ENCODE data around the gene HPN. TPM values are rescaled to one million over a fixed set of nuclear protein-coding genes. Genes with fewer than 3 reads are reported as not detected.

The HPN gene
- polyA plus RNA-seq, 1 experiment = not detected

- ChIA-PET POLR2A (no interaction called here), CTCF (interaction anchor here (1.0 kb wide), 1 partner anchor 11 kb away, joined by 5 read pairs; no protein-coding TSS in a partner anchor)
Observed at GRCh38 chr19:35033067-35034004, 8.2 kb upstream of the HPN start.

GRCh38 chr19:35034005-35034502, 7.5 kb upstream of the HPN start:
- no peaks in the 10 kb centered on the region for H3K9me3 ChIP-seq (ENCODE audit: control insufficient read depth, insufficient read depth, low read length)
- POLR2A ChIA-PET = no interaction called here
- H3K27ac ChIP-seq (ENCODE audit: low read depth, low read length) = no peak overlapping the region
- CTCF ChIA-PET = interaction anchor here (1.0 kb wide), 1 partner anchor 10 kb away, joined by 5 read pairs; no protein-coding TSS in a partner anchor
- H3K4me3 ChIP-seq (ENCODE audit: low read depth, low read length) = no peak overlapping the region
- H3K27me3 ChIP-seq (ENCODE audit: control insufficient read depth, insufficient read depth, low read length) = no peaks in the 10 kb centered on the region
- DNase-seq (ENCODE audit: low read depth, low spot score) = no peak
- TF ChIP-seq CTCF (IDR thresholded peaks at IDR 0.05; ENCODE audit: low read depth, low read length) = no peak

More at GRCh38 chr19:35033067-35034004, 8.2 kb upstream of the HPN start:
- TF ChIP-seq CTCF (IDR thresholded peaks at IDR 0.05; ENCODE audit: low read depth, low read length) = no peak
- H3K27me3 ChIP-seq (ENCODE audit: control insufficient read depth, insufficient read depth, low read length) = no peaks in the 10 kb centered on the region
- H3K27ac ChIP-seq (ENCODE audit: low read depth, low read length) = no peak overlapping the region
- H3K9me3 ChIP-seq (ENCODE audit: control insufficient read depth, insufficient read depth, low read length) = no peaks in the 10 kb centered on the region
- H3K4me3 ChIP-seq (ENCODE audit: low read depth, low read length) = no peak overlapping the region
- no peak for DNase-seq (ENCODE audit: low read depth, low spot score)

- no peak for DNase-seq (ENCODE audit: low read depth, low spot score)
- Histone ChIP-seq H3K4me3 (ENCODE audit: low read depth, low read length) (no peak overlapping the region), H3K9me3 (ENCODE audit: control insufficient read depth, insufficient read depth, low read length) (no peaks in the 10 kb centered on the region), H3K27me3 (ENCODE audit: control insufficient read depth, insufficient read depth, low read length) (no peaks in the 10 kb centered on the region), H3K27ac (ENCODE audit: low read depth, low read length) (no peak overlapping the region)
- no peak for TF ChIP-seq CTCF (IDR thresholded peaks at IDR 0.05; ENCODE audit: low read depth, low read length)
- POLR2A ChIA-PET = no interaction called here
- CTCF ChIA-PET = interaction anchor here (1.0 kb wide), 1 partner anchor 10 kb away, joined by 5 read pairs; no protein-coding TSS in a partner anchor
Observed at GRCh38 chr19:35034588-35035382, 6.7 kb upstream of the HPN start.

- TF ChIP-seq CTCF (IDR thresholded peaks at IDR 0.05; ENCODE audit: low read depth, low read length) = no peak
- peaks cover under 1% of the 10 kb centered on the region for H3K27me3 ChIP-seq (ENCODE audit: control insufficient read depth, insufficient read depth, low read length)
- H3K9me3 ChIP-seq (ENCODE audit: control insufficient read depth, insufficient read depth, low read length) = no peaks in the 10 kb centered on the region
- ChIA-PET POLR2A (no interaction called here), CTCF (interaction anchor here (0.7 kb wide), 1 partner anchor 65 kb away, joined by 4 read pairs; no protein-coding TSS in a partner anchor)
- no peak for DNase-seq (ENCODE audit: low read depth, low spot score)
- H3K4me3 ChIP-seq (ENCODE audit: low read depth, low read length) = no peak overlapping the region
- no peak overlapping the region for H3K27ac ChIP-seq (ENCODE audit: low read depth, low read length)
Observed at GRCh38 chr19:35037716-35038622, 3.6 kb upstream of the HPN start.
